Activated T-helper 2 cell treated with anti-CD3 and anti-CD28 coated beads, Interferon-gamma antibody, Interleukin-2, Interleukin-4, amounts not matched to agents 10 μg/mL and 5 μg/mL and 100 μg/mL, durations not matched to agents 14 hours and 24 hours and 36 hours (primary cell): ENCODE data around the gene SGMS1. TPM values are rescaled to one million over a fixed set of nuclear protein-coding genes. Genes with fewer than 3 reads are reported as not detected.
"Not testable (repeated sequence)": the region's sequence is repeated elsewhere in the genome, so short reads cannot be mapped to it uniquely, and the experiment has no call there.

Experiments used
- DNase-seq: peaks from one replicate; pipeline ENCODE4 v3.0.0; 2021; ENCODE audit warnings: low spot score
- H3K27ac Mint-ChIP-seq: one replicate; pipeline ENCODE4 v1.8.0; 2021; ENCODE audit warnings: mixed read lengths
- H3K27me3 Mint-ChIP-seq: one replicate; pipeline ENCODE4 v1.8.0; 2021; ENCODE audit warnings: low read depth, mixed read lengths
- H3K36me3 Mint-ChIP-seq: one replicate; pipeline ENCODE4 v1.8.0; 2021; ENCODE audit warnings: low read depth, mixed read lengths
- H3K4me1 Mint-ChIP-seq: one replicate; pipeline ENCODE4 v1.8.0; 2021; ENCODE audit warnings: low read depth, mixed read lengths
- H3K4me3 Mint-ChIP-seq: one replicate; pipeline ENCODE4 v1.8.0; 2021; ENCODE audit warnings: low read depth, mild to moderate bottlenecking, moderate library complexity, mixed read lengths
- H3K9me3 Mint-ChIP-seq: one replicate; pipeline ENCODE4 v1.8.0; 2021; ENCODE audit warnings: mixed read lengths
- intact Hi-C: fragments of 100-400 bp; cut with micrococcal nuclease; formaldehyde crosslinking; loops from one replicate; pipeline ENCODE4 v1.15.1; 2023
- total RNA-seq: library from RNA; stranded (reverse); gene quantifications from 2 replicates; pipeline ENCODE4 v1.2.3, GENCODE V29; 2022

Gene SGMS1
- total RNA-seq, 1 donor from 2014 or later, result 10.7 TPM

- Mint-ChIP-seq H3K9me3 (no peaks in the 10 kb centered on the region), H3K27ac (no peak overlapping the region), H3K4me3 (no peak overlapping the region), H3K27me3 (no peaks in the 10 kb centered on the region), H3K4me1 (peaks cover 7% of the 10 kb centered on the region), H3K36me3 (no peaks in the 10 kb centered on the region)
- intact Hi-C loops, result no loop called here
- DNase-seq, result no peak
Observed at GRCh38 chr10:50582046-50582445, 41.7 kb downstream of the SGMS1 start.

- intact Hi-C loops, result no loop called here
- peaks cover 7% of the 10 kb centered on the region for H3K4me1 Mint-ChIP-seq
Observed at GRCh38 chr10:50580262-50580891, 43.4 kb downstream of the SGMS1 start.

GRCh38 chr10:50579491-50580261, 44.1 kb downstream of the SGMS1 start:
- no peak overlapping the region for H3K4me3 Mint-ChIP-seq
- intact Hi-C loops, result no loop called here
- no peak for DNase-seq
- no peaks in the 10 kb centered on the region for H3K9me3 Mint-ChIP-seq
- H3K27ac Mint-ChIP-seq, result no peak overlapping the region
- H3K4me1 Mint-ChIP-seq, result peaks cover 7% of the 10 kb centered on the region
- no peaks in the 10 kb centered on the region for H3K36me3 Mint-ChIP-seq
- no peaks in the 10 kb centered on the region for H3K27me3 Mint-ChIP-seq

More at GRCh38 chr10:50580262-50580891, 43.4 kb downstream of the SGMS1 start:
- Mint-ChIP-seq H3K4me3 (no peak overlapping the region), H3K27ac (no peak overlapping the region), H3K27me3 (no peaks in the 10 kb centered on the region), H3K9me3 (no peaks in the 10 kb centered on the region), H3K36me3 (no peaks in the 10 kb centered on the region)
- DNase-seq, result no peak

GRCh38 chr10:50578949-50579348, 44.8 kb downstream of the SGMS1 start:
- Mint-ChIP-seq H3K36me3 (no peaks in the 10 kb centered on the region), H3K27ac (no peak overlapping the region), H3K9me3 (no peaks in the 10 kb centered on the region), H3K27me3 (no peaks in the 10 kb centered on the region), H3K4me1 (peaks cover 12% of the 10 kb centered on the region), H3K4me3 (no peak overlapping the region)
- DNase-seq, result no peak
- intact Hi-C loops, result no loop called here

- Mint-ChIP-seq H3K27me3 (no peaks in the 10 kb centered on the region), H3K4me1 (peaks cover 12% of the 10 kb centered on the region), H3K27ac (no peak overlapping the region), H3K4me3 (no peak overlapping the region), H3K36me3 (no peaks in the 10 kb centered on the region), H3K9me3 (no peaks in the 10 kb centered on the region)
- no peak for DNase-seq
- intact Hi-C loops, result no loop called here
Observed at GRCh38 chr10:50577681-50578350, 45.9 kb downstream of the SGMS1 start.

- intact Hi-C loops, result no loop called here
- Mint-ChIP-seq H3K27ac (no peak overlapping the region), H3K4me1 (peaks cover 12% of the 10 kb centered on the region), H3K9me3 (no peaks in the 10 kb centered on the region), H3K4me3 (no peak overlapping the region), H3K36me3 (no peaks in the 10 kb centered on the region), H3K27me3 (no peaks in the 10 kb centered on the region)
- no peak for DNase-seq
Observed at GRCh38 chr10:50577010-50577409, 46.7 kb downstream of the SGMS1 start.

- intact Hi-C loops, result no loop called here
Observed at GRCh38 chr10:50576245-50576815, 47.4 kb downstream of the SGMS1 start.

GRCh38 chr10:50575477-50576244, 48.1 kb downstream of the SGMS1 start:
- Mint-ChIP-seq H3K36me3 (no peaks in the 10 kb centered on the region), H3K27me3 (no peaks in the 10 kb centered on the region), H3K9me3 (no peaks in the 10 kb centered on the region), H3K4me3 (no peak overlapping the region), H3K27ac (no peak overlapping the region), H3K4me1 (peaks cover 12% of the 10 kb centered on the region)
- intact Hi-C loops, result no loop called here
- no peak for DNase-seq

More at GRCh38 chr10:50576245-50576815, 47.4 kb downstream of the SGMS1 start:
- Mint-ChIP-seq H3K4me1 (peaks cover 12% of the 10 kb centered on the region), H3K27ac (no peak overlapping the region), H3K36me3 (no peaks in the 10 kb centered on the region), H3K4me3 (no peak overlapping the region), H3K9me3 (no peaks in the 10 kb centered on the region), H3K27me3 (no peaks in the 10 kb centered on the region)
- DNase-seq, result no peak

GRCh38 chr10:50574931-50575330, 48.8 kb downstream of the SGMS1 start:
- no peak for DNase-seq
- H3K4me1 Mint-ChIP-seq, result peaks cover 8% of the 10 kb centered on the region
- H3K36me3 Mint-ChIP-seq, result no peaks in the 10 kb centered on the region
- intact Hi-C loops, result no loop called here
- H3K4me3 Mint-ChIP-seq, result no peak overlapping the region
- H3K9me3 Mint-ChIP-seq, result no peaks in the 10 kb centered on the region
- no peak overlapping the region for H3K27ac Mint-ChIP-seq
- no peaks in the 10 kb centered on the region for H3K27me3 Mint-ChIP-seq

- Mint-ChIP-seq H3K27ac (no peak overlapping the region), H3K4me3 (no peak overlapping the region), H3K36me3 (no peaks in the 10 kb centered on the region), H3K27me3 (no peaks in the 10 kb centered on the region), H3K9me3 (no peaks in the 10 kb centered on the region), H3K4me1 (peaks cover 8% of the 10 kb centered on the region)
- no peak for DNase-seq
- intact Hi-C loops, result no loop called here
Observed at GRCh38 chr10:50574305-50574704, 49.5 kb downstream of the SGMS1 start.

- H3K4me1 Mint-ChIP-seq, result peaks cover 5% of the 10 kb centered on the region
- no peak for DNase-seq
- H3K9me3 Mint-ChIP-seq, result no peaks in the 10 kb centered on the region
Observed at GRCh38 chr10:50572017-50572491, 51.7 kb downstream of the SGMS1 start.

GRCh38 chr10:50568750-50569149, 55.0 kb downstream of the SGMS1 start:
- H3K27ac Mint-ChIP-seq, H3K9me3 Mint-ChIP-seq, H3K4me1 Mint-ChIP-seq, H3K36me3 Mint-ChIP-seq, intact Hi-C loops, DNase-seq, H3K4me3 Mint-ChIP-seq, H3K27me3 Mint-ChIP-seq: not testable (repeated sequence)

More at GRCh38 chr10:50572017-50572491, 51.7 kb downstream of the SGMS1 start:
- Mint-ChIP-seq H3K36me3 (no peaks in the 10 kb centered on the region), H3K27ac (no peak overlapping the region), H3K27me3 (no peaks in the 10 kb centered on the region), H3K4me3 (no peak overlapping the region)
- intact Hi-C loops, result no loop called here
